Erythroblast (primary cell): ENCODE measurements around the gene METTL22.

Source experiments
- DNase-seq, 2 experiments: peaks; one replicate each; lab custom pipeline; 2025; lab: John Stamatoyannopoulos, UW
- GATA1 ChIP-seq: IDR thresholded peaks from 2 replicates; pipeline ENCODE4 v1.6.1; 2011; ENCODE audit warnings: low read depth, mild to moderate bottlenecking, control low read depth, low read length, moderate library complexity
- POLR2A ChIP-seq: IDR thresholded peaks from 2 replicates; pipeline ENCODE4 v1.6.1; 2011; ENCODE audit warnings: mild to moderate bottlenecking, low read length

Gene METTL22

GRCh38 chr16:8611886-8612600 lies 9.5 kb upstream of the METTL22 start:
- DNase-seq = no peak
- no peak for TF ChIP-seq GATA1
- TF ChIP-seq POLR2A = no peak

GRCh38 chr16:8614435-8615029 lies 7.0 kb upstream of the METTL22 start:
- TF ChIP-seq POLR2A (no peak), GATA1 (no peak)
- DNase-seq = no peak

- DNase-seq = no peak
- TF ChIP-seq POLR2A (no peak), GATA1 (no peak)
These were observed 1.7 kb upstream of the METTL22 start for GRCh38 chr16:8619671-8620370.

GRCh38 chr16:8620535-8620934 lies 963 bp upstream of the METTL22 start:
- TF ChIP-seq GATA1 = no peak
- no peak for TF ChIP-seq POLR2A
- DNase-seq = peak in 1 of 2 experiments; percentile 9

GRCh38 chr16:8621222-8621571 lies 301 bp upstream of the METTL22 start:
- TF ChIP-seq POLR2A (no peak), GATA1 (no peak)
- DNase-seq = no peak

- TF ChIP-seq POLR2A (no peak), GATA1 (no peak)
- DNase-seq = no peak
These were observed 788 bp downstream of the METTL22 start for GRCh38 chr16:8622315-8622656.

GRCh38 chr16:8623634-8624033 lies 2.1 kb downstream of the METTL22 start:
- TF ChIP-seq POLR2A = no peak
- TF ChIP-seq GATA1 = no peak
- DNase-seq = peak in 1 of 2 experiments; percentile 58

GRCh38 chr16:8625491-8626087 lies 4.1 kb downstream of the METTL22 start:
- TF ChIP-seq POLR2A (no peak), GATA1 (no peak)
- no peak for DNase-seq

- TF ChIP-seq POLR2A (no peak), GATA1 (no peak)
- no peak for DNase-seq
These were observed 5.4 kb downstream of the METTL22 start for GRCh38 chr16:8626946-8627345.

GRCh38 chr16:8627456-8627855 lies 6.0 kb downstream of the METTL22 start:
- no peak for TF ChIP-seq GATA1
- TF ChIP-seq POLR2A = no peak

GRCh38 chr16:8628981-8629725 lies 7.7 kb downstream of the METTL22 start:
- DNase-seq = no peak
- TF ChIP-seq POLR2A = no peak
- TF ChIP-seq GATA1 = no peak

More at GRCh38 chr16:8627456-8627855, 6.0 kb downstream of the METTL22 start:
- DNase-seq = no peak

GRCh38 chr16:8630255-8630953 lies 8.9 kb downstream of the METTL22 start:
- DNase-seq = no peak

GRCh38 chr16:8631373-8631772 lies 9.9 kb downstream of the METTL22 start:
- no peak for TF ChIP-seq GATA1
- TF ChIP-seq POLR2A = no peak
- no peak for DNase-seq

More at GRCh38 chr16:8630255-8630953, 8.9 kb downstream of the METTL22 start:
- no peak for TF ChIP-seq POLR2A
- TF ChIP-seq GATA1 = no peak
